Activated CD4-positive, alpha-beta memory T cell treated with anti-CD3 and anti-CD28 coated beads, Interleukin-2, amount 10 ng/mL, durations not matched to agents 7 days and 5 days (primary cell): ENCODE data around the gene RNASE2. TPM values are rescaled to one million over a fixed set of nuclear protein-coding genes. Genes with fewer than 3 reads are reported as not detected.
"Not testable (repeated sequence)": the region's sequence is repeated elsewhere in the genome, so short reads cannot be mapped to it uniquely, and the experiment has no call there.

Experiments
- CTCF ChIA-PET: fragments of 350-600 bp; sonication (Branson Sonifier 250); formaldehyde crosslinking; loops from one replicate; lab custom pipeline; 2021; ENCODE audit warnings: antibody characterized with exemption, inconsistent platforms; lab: Charles Lee
- POLR2A ChIA-PET: fragments of 350-600 bp; sonication (Branson Sonifier 250); formaldehyde crosslinking; loops from one replicate; lab custom pipeline; 2021; ENCODE audit warnings: antibody characterized with exemption; lab: Charles Lee
- DNase-seq: peaks from one replicate; pipeline ENCODE4 v3.0.0-alpha.2; 2020
- H3K27ac Mint-ChIP-seq: one replicate; pipeline ENCODE4 v1.8.0; 2021; ENCODE audit warnings: mild to moderate bottlenecking, mixed read lengths
- H3K27me3 Mint-ChIP-seq: one replicate; pipeline ENCODE4 v1.8.0; 2021; ENCODE audit warnings: mixed read lengths
- H3K36me3 Mint-ChIP-seq: one replicate; pipeline ENCODE4 v1.8.0; 2021; ENCODE audit warnings: low read depth, mixed read lengths
- H3K4me1 Mint-ChIP-seq: one replicate; pipeline ENCODE4 v1.8.0; 2021; ENCODE audit warnings: mixed read lengths
- H3K4me3 Mint-ChIP-seq: one replicate; pipeline ENCODE4 v1.8.0; 2021; ENCODE audit warnings: mild to moderate bottlenecking, mixed read lengths
- H3K9me3 Mint-ChIP-seq: one replicate; pipeline ENCODE4 v1.8.0; 2021; ENCODE audit warnings: mixed read lengths
- total RNA-seq, 2 experiments: library from RNA; stranded (reverse); gene quantifications; one replicate each; pipeline ENCODE4 v1.2.3, GENCODE V29; 2021

Gene RNASE2
- not detected for total RNA-seq

DNA sequence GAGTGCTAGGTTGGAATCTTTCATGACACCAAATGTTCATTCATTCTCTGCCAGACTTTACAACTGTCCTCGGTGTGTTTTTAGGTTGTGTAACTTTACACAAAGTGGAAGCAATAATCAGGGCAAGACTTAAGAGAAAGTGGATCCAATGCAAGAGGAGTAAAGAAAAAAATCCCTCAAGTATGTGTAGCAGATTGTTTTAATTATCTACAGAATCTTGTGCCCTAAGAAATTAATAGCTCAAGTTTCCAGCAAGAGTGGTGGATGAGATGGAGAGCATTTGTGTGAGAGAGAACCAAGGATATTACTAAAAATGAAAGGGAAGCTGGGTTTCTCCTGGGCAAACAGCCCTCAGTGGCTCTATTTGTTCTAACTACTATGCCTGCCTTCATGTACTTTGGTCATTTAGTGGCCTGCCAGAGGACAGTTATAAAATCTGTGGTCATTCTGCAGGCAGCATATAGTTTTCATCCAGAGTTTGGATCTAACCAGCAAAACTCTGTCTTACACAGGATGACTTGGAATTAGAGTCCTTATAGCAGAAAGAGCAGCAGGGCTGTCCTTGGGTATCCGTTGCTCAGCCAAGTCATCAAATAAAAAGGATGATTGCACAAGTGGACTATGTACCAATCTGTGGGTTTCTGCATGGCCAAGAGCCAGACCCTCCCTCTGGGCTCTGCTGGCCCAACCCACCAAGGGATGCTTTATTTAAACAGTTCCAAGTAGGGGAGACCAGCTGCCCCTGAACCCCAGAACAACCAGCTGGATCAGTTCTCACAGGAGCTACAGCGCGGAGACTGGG lies at the start of gene RNASE2:
Gene RNASE2, plus strand, starts transcription at position 752 of the 802 bp plus-strand sequence. CDS start 285 bp downstream, outside the sequence.
- CTCF ChIA-PET: interaction anchor here (0.6 kb wide), 1 partner anchor 263 kb away, joined by 3 read pairs; no protein-coding TSS in a partner anchor
- H3K9me3 Mint-ChIP-seq, DNase-seq, POLR2A ChIA-PET, H3K4me3 Mint-ChIP-seq, H3K36me3 Mint-ChIP-seq: not testable (repeated sequence)
- Mint-ChIP-seq H3K27ac (peak within 1 kb of the TSS; percentile 44), H3K27me3 (peaks cover 21% of the 10 kb centered on the region), H3K4me1 (peaks cover 28% of the 10 kb centered on the region)

DNA sequence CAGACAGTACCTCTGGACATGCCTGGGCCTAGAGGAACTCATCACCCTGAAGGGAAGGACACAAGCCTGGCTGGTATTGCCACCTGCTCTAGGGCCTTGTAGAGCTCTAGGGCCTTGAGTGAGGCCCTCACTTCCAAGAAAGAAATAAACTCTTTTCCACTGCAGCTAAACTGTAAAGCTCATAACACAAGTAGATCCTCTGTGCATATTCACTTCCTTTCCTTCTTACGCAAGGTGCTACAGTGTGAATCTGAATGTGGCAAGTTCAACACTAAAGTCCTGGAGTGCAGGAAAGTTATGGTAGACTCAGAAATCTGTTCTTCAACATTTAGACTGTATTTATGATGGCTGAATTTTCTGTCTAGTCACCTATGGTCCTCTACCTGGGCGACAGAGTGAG lies 49.6 kb upstream of the RNASE2 start:
- H3K4me1 Mint-ChIP-seq: no peaks in the 10 kb centered on the region
- H3K36me3 Mint-ChIP-seq: no peaks in the 10 kb centered on the region
- H3K4me3 Mint-ChIP-seq: no peak overlapping the region
- no peak overlapping the region for H3K27ac Mint-ChIP-seq
- ChIA-PET CTCF (interaction anchor here (1.4 kb wide), 1 partner anchor 48 kb away, joined by 4 read pairs; no protein-coding TSS in a partner anchor), POLR2A (no interaction called here)
- no peaks in the 10 kb centered on the region for H3K9me3 Mint-ChIP-seq
- DNase-seq: no peak
- peaks cover 5% of the 10 kb centered on the region for H3K27me3 Mint-ChIP-seq

DNA sequence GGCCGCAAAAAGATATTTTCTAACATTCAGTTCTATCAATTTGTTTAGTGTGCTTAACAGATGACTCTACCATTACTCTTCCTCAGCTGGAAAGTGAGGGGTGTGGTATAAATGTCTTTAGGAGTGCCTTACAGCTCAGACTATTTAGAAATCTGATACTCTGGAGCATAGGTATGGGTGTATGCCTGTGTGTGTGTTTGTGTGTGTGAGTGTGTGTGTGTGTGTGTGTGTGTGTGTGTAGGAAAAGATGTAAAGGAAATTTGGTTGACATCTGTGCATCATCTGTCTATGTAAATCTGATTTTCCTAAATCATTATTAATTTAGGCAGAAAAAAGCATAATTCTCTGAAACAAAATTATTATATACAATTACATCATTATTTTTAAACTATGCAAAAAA lies 48.1 kb upstream of the RNASE2 start:
- Mint-ChIP-seq H3K4me3 (no peak overlapping the region), H3K27me3 (peaks cover 4% of the 10 kb centered on the region), H3K27ac (no peak overlapping the region), H3K4me1 (no peaks in the 10 kb centered on the region), H3K9me3 (no peaks in the 10 kb centered on the region), H3K36me3 (no peaks in the 10 kb centered on the region)
- DNase-seq: no peak
- POLR2A ChIA-PET: no interaction called here
- CTCF ChIA-PET: no interaction called here

DNA sequence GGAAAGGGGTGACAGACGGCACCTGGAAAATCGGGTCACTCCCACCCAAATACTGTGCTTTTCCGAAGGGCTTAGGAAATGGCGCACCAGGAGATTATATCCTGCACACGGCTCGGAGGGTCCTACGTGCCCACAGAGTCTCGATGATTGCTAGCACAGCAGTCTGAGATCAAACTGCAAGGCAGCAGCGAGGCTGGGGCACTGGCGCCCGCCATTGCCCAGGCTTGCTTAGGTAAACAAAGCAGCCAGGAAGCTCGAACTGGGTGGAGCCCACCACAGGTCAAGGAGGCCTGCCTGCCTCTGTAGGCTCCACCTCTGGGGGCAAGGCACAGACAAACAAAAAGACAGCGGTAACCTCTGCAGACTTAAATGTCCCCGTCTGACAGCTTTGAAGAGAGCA lies 44.5 kb upstream of the RNASE2 start:
- CTCF ChIA-PET: not testable (repeated sequence)

GRCh38 chr14:20919038-20919756 lies 36.1 kb upstream of the RNASE2 start:
- DNase-seq, CTCF ChIA-PET, H3K27ac Mint-ChIP-seq, H3K4me1 Mint-ChIP-seq, H3K9me3 Mint-ChIP-seq, H3K36me3 Mint-ChIP-seq, POLR2A ChIA-PET, H3K4me3 Mint-ChIP-seq: not testable (repeated sequence)
- H3K27me3 Mint-ChIP-seq: peaks cover 38% of the 10 kb centered on the region

More for the DNA sequence above, 44.5 kb upstream of the RNASE2 start:
- H3K27ac Mint-ChIP-seq, H3K36me3 Mint-ChIP-seq, POLR2A ChIA-PET, DNase-seq, H3K4me3 Mint-ChIP-seq, H3K4me1 Mint-ChIP-seq, H3K9me3 Mint-ChIP-seq: not testable (repeated sequence)
- peaks cover 11% of the 10 kb centered on the region for H3K27me3 Mint-ChIP-seq

DNA sequence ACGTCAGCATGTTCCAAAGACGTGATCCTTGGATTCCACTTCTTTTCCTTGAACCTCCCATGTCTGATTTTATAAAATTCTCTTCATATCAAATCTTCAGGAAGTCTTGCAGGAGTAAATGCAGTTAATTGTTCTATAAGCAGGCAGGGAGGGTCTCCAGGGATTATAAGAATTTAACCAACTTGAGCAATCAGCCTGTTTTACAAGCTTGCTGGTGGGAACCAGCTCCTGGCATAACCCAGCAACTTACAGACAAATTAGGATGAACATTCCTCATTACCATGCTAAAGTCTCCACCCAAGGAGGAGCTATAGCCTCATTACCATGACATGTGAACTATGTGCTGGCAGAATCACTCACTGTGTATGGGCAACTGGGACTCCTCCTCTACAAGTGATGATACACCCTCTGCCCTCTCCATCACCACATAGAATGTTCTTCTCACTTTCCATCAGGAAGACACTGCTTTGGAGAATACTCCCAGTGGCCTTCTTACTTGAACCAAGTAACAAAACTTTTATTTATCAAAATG lies 31.5 kb upstream of the RNASE2 start:
- H3K4me1 Mint-ChIP-seq, CTCF ChIA-PET, POLR2A ChIA-PET, H3K9me3 Mint-ChIP-seq, H3K4me3 Mint-ChIP-seq, H3K36me3 Mint-ChIP-seq, H3K27ac Mint-ChIP-seq, DNase-seq: not testable (repeated sequence)
- peaks cover 23% of the 10 kb centered on the region for H3K27me3 Mint-ChIP-seq

DNA sequence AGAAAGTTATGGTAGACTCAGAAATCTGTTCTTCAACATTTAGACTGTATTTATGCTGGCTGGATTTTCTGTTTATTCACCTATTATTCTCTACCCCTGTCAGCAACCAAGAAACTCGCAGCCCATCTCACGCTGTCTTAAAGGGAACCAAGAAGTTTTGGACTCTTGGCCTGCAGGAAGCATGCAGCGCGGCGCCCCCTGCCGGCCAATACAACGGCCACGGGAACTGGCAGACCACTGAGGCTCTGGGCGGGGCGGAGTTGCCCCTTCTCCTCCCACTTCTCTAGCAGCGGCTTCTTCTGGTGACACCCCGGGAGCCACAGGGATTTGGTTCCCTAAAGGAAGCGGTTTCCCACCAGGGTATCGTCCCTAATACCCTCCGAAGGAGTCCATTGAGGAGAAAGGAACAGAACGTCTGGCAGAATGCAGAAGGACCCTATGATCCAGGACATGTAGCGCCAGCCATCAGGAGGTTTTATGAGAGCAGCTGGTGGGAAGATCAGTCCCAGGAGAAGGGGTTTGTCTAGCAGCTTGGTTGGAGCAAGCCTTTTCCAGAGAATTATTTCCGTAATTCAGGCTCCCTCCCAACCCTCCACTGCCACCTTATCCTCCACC lies 21.0 kb upstream of the RNASE2 start:
- peak; percentile 27 for DNase-seq
- peaks cover 16% of the 10 kb centered on the region for H3K27me3 Mint-ChIP-seq
- H3K27ac Mint-ChIP-seq: no peak overlapping the region
- H3K4me3 Mint-ChIP-seq: no peak overlapping the region
- ChIA-PET CTCF (interaction anchor here (1.0 to 1.5 kb wide), 2 partner anchors 37 to 75 kb away, joined by 4 read pairs; no protein-coding TSS in a partner anchor), POLR2A (no interaction called here)
- H3K36me3 Mint-ChIP-seq: no peaks in the 10 kb centered on the region
- no peaks in the 10 kb centered on the region for H3K9me3 Mint-ChIP-seq
- no peaks in the 10 kb centered on the region for H3K4me1 Mint-ChIP-seq

- Mint-ChIP-seq H3K9me3 (no peaks in the 10 kb centered on the region), H3K27me3 (peaks cover 13% of the 10 kb centered on the region), H3K4me1 (no peaks in the 10 kb centered on the region), H3K36me3 (no peaks in the 10 kb centered on the region), H3K4me3 (no peak overlapping the region), H3K27ac (no peak overlapping the region)
- no peak for DNase-seq
- POLR2A ChIA-PET: no interaction called here
- CTCF ChIA-PET: no interaction called here
These were observed 19.8 kb upstream of the RNASE2 start for GRCh38 chr14:20935303-20935984.

DNA sequence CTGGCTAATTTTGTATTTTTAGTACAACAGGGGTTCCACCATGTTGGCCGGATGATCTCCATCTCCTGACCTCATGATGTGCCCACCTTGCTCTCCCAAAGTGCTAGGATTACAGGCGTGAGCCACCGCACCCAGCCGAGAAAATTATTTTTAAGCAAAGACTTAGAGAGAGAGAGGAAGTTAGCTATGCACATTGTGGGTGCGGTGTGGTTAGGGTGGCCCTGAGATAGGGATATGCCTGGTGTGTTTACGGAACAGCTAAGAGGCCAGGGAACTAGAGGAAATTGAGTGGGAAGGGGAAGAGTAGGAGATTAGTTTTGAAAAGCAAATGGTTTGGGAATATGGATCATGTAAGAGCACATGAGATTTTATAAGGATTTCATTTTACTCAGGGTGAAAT lies 10.1 kb upstream of the RNASE2 start:
- H3K27ac Mint-ChIP-seq, H3K4me3 Mint-ChIP-seq, POLR2A ChIA-PET, H3K4me1 Mint-ChIP-seq, DNase-seq, H3K9me3 Mint-ChIP-seq, CTCF ChIA-PET, H3K36me3 Mint-ChIP-seq: not testable (repeated sequence)
- peaks cover 37% of the 10 kb centered on the region for H3K27me3 Mint-ChIP-seq

DNA sequence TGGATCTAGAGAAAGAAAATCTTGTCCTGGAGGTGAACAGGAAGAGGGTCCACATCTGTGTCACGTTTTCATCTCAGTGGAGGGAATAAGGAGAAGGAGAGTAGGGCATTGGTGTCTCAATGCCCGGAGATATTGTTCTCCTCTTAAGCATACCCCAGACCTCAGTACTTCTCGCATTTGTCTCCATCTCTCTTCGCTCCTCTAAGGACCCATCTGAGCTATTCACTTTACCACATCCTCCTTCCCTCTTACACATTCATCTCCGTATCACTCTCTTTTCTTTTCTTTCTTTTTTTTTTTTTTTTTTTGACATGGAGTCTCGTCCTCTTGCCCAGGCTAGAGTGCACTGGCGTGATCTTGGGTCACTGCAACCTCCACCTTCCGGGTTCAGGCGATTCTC lies 8.6 kb upstream of the RNASE2 start:
- H3K4me1 Mint-ChIP-seq, POLR2A ChIA-PET, H3K36me3 Mint-ChIP-seq: not testable (repeated sequence)

GRCh38 chr14:20955538-20955873 lies 219 bp downstream of the RNASE2 start:
- Mint-ChIP-seq H3K4me1 (peaks cover 33% of the 10 kb centered on the region), H3K27me3 (peaks cover 17% of the 10 kb centered on the region)
- H3K27ac Mint-ChIP-seq, H3K4me3 Mint-ChIP-seq, H3K9me3 Mint-ChIP-seq, DNase-seq, POLR2A ChIA-PET, H3K36me3 Mint-ChIP-seq: not testable (repeated sequence)
- CTCF ChIA-PET: interaction anchor here (0.6 kb wide), 1 partner anchor 263 kb away, joined by 3 read pairs; no protein-coding TSS in a partner anchor

More for the DNA sequence above, 8.6 kb upstream of the RNASE2 start:
- not testable (repeated sequence) for H3K9me3 Mint-ChIP-seq, H3K4me3 Mint-ChIP-seq, H3K27ac Mint-ChIP-seq, DNase-seq
- peaks cover 31% of the 10 kb centered on the region for H3K27me3 Mint-ChIP-seq
- CTCF ChIA-PET: interaction anchor here (0.7 kb wide), 1 partner anchor 459 kb away, joined by 3 read pairs; no protein-coding TSS in a partner anchor

DNA sequence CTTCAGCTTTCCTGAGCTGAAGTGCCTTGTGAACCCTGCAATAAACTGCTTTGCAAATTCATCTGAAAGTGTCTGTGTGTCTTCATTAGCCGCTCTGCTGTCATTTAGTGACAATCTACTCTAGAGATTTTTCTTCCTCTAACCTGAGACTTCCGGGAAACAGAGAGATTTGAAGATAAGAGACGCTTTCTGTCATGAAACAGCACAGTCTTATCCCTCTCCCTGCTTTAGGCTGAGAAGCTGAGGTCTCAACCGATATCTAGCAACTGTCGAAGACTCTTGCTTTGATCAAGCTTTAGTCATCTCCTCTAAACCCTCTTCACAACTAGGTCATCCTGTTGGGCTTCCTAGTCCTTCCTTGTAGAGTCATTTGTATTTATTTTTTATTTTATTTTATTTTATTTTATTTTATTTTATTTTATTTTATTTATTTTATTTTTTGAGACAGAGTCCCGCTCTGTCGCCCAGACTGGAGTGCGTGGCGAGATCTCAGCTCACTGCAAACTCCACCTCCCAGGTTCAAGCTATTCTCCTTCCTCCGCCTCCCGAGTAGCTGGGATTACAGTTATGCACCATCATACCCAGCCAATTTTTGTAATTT lies 1.2 kb downstream of the RNASE2 start:
- Mint-ChIP-seq H3K27ac (peak overlapping the region; percentile 44), H3K9me3 (no peaks in the 10 kb centered on the region), H3K27me3 (peaks cover 17% of the 10 kb centered on the region), H3K4me1 (peaks cover 40% of the 10 kb centered on the region), H3K36me3 (no peaks in the 10 kb centered on the region), H3K4me3 (no peak overlapping the region)
- ChIA-PET POLR2A (no interaction called here), CTCF (interaction anchor here (1.0 to 2.5 kb wide), 3 partner anchors 15 to 98 kb away, joined by 3 to 18 read pairs (median 3); no protein-coding TSS in a partner anchor)
- no peak for DNase-seq
